Measurements from ENCODE around the gene HMSD. TPM values are rescaled to one million over a fixed set of nuclear protein-coding genes. Genes with fewer than 3 reads are reported as not detected.

Gene HMSD
- total and polyA plus RNA-seq, 2 donors (not counting 3 experiments of a cell fraction or from before 2014, with no cell fraction given), result 0.08 TPM; not detected in 1

- no peak for DNase-seq (ENCODE audit: low read depth, low spot score)
- no peaks in the 10 kb centered on the region for H4K20me1 ChIP-seq (replicated peaks; ENCODE audit: control insufficient read depth, extremely low read depth, insufficient read depth, low read length)
- TF ChIP-seq FOS (IDR thresholded peaks at IDR 0.05; ENCODE audit: borderline replicate concordance, insufficient read depth, low read length) (no peak), POLR2AphosphoS5 (IDR thresholded peaks at IDR 0.05; ENCODE audit: insufficient read depth, low read depth, low read length) (no peak), MYC (IDR thresholded peaks at IDR 0.05; ENCODE audit: low read depth, low read length) (no peak), JUN (IDR thresholded peaks at IDR 0.05; ENCODE audit: borderline replicate concordance, insufficient read depth, insufficient read length, low read depth) (no peak), GATA2 (IDR thresholded peaks at IDR 0.05; ENCODE audit: insufficient read depth, insufficient read length, low read depth, low read length) (no peak), MAX (IDR thresholded peaks at IDR 0.05; ENCODE audit: insufficient read depth, insufficient read length) (no peak), EZH2 (IDR thresholded peaks at IDR 0.05; ENCODE audit: borderline replicate concordance, low read depth, low read length, severe bottlenecking) (no peak), CTCF (IDR thresholded peaks at IDR 0.05; ENCODE audit: extremely low read depth in 1 of 2, insufficient read depth in 1 of 2, low read depth in 1 of 2, low read length in 2 of 2) (no peak), POLR2A (IDR thresholded peaks at IDR 0.05; ENCODE audit: low read depth, low read length) (no peak)
- ChIA-PET POLR2A (no interaction called here), CTCF (interaction anchor here (2.2 to 5.2 kb wide), 2 partner anchors 12 to 457 kb away, joined by 10 to 61 read pairs; no protein-coding TSS in a partner anchor)
- FAIRE-seq, result no peak
- no peak overlapping the region for H3K4me2 ChIP-seq (ENCODE audit: insufficient read depth, low read length)
- H3K27me3 ChIP-seq (ENCODE audit: control insufficient read depth in 2 of 2, insufficient read depth in 2 of 2, low read length in 2 of 2), result no peaks in the 10 kb centered on the region
- H3K79me2 ChIP-seq (ENCODE audit: control insufficient read depth, insufficient read depth, low read length), result peaks cover 58% of the 10 kb centered on the region
- dilution Hi-C loops (cut with MboI; ENCODE audit: extremely low pct_ligation_motif_present, low sequenced_read_pairs), result no loop called here
- no peak overlapping the region for H3K4me3 ChIP-seq (replicated peaks in 1 of 3; ENCODE audit: insufficient read depth in 1 of 3, low read depth in 1 of 3, low read length in 3 of 3)
- intact Hi-C loops (cut with micrococcal nuclease), result no loop called here
- no peaks in the 10 kb centered on the region for H3K9me1 ChIP-seq (replicated peaks; ENCODE audit: control insufficient read depth, extremely low read depth, insufficient read depth, low read length)
- H3K27ac ChIP-seq (ENCODE audit: insufficient read depth, low read depth, low read length), result no peak overlapping the region
- peaks cover 10% of the 10 kb centered on the region for H3K4me1 ChIP-seq (ENCODE audit: control insufficient read depth, extremely low read depth, insufficient read depth, low read length)
- peaks cover 2 to 3% of the 10 kb centered on the region in 2 experiments for H3K36me3 ChIP-seq (ENCODE audit: control insufficient read depth in 2 of 2, extremely low read depth in 1 of 2, insufficient read depth in 2 of 2, low read length in 2 of 2)
- H2AFZ ChIP-seq (ENCODE audit: low read depth, low read length), result no peak overlapping the region
- no peaks in the 10 kb centered on the region for H3K9me3 ChIP-seq (replicated peaks; ENCODE audit: control insufficient read depth, insufficient read depth, low read length)
- no TSS peak for BruUV-seq (replicated peaks)
- H3K9ac ChIP-seq (replicated peaks; ENCODE audit: extremely low read depth, insufficient read depth, low read length), result no peak overlapping the region
These were observed 26.5 kb downstream of the HMSD start for GRCh38 chr18:63975628-63976027.
